Measurements from ENCODE around the gene SMAD2. TPM values are rescaled to one million over a fixed set of nuclear protein-coding genes. Genes with fewer than 3 reads are reported as not detected.

Gene SMAD2
- total RNA-seq, 1 donor from 2014 or later: 144 TPM

DNA sequence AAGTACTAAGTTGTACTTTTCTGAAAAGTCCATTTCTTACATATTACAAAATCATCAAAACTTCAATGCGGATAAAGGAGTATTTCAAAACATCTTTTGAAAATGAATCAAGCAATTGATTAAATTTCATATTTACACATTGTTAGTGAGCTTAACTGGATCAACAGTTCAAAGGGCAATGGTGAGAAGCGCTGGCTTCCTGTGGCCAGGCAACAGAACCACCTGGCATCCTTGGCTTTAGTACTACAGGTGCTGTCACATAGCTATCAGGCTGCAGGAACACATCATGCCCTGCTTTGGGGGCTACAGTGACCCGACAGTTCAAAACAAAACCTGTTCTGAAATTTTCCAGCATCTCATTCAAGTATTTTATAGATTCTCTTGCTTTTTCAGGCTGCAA is 59.2 kb downstream of the SMAD2 start:
- H3K4me1 Mint-ChIP-seq (ENCODE audit: low read depth, unreplicated experiment): peaks cover 20% of the 10 kb centered on the region
- H3K4me3 ChIP-seq (ENCODE audit: insufficient read depth, low read depth, low read length): no peak overlapping the region
- no peaks in the 10 kb centered on the region for H3K27me3 Mint-ChIP-seq (ENCODE audit: low read depth, unreplicated experiment)
- H2AFZ ChIP-seq (ENCODE audit: low read depth, low read length): no peak overlapping the region
- no peak overlapping the region for H3K27ac Mint-ChIP-seq (ENCODE audit: unreplicated experiment)
- peaks cover 9% of the 10 kb centered on the region for H3K36me3 ChIP-seq (ENCODE audit: insufficient read depth, low read length)
- H3K4me2 ChIP-seq (ENCODE audit: low read length): no peak overlapping the region
- TF ChIP-seq EZH2 (IDR thresholded peaks at IDR 0.05; ENCODE audit: insufficient read depth, low read length): no peak
- TF ChIP-seq, protein P1, sequence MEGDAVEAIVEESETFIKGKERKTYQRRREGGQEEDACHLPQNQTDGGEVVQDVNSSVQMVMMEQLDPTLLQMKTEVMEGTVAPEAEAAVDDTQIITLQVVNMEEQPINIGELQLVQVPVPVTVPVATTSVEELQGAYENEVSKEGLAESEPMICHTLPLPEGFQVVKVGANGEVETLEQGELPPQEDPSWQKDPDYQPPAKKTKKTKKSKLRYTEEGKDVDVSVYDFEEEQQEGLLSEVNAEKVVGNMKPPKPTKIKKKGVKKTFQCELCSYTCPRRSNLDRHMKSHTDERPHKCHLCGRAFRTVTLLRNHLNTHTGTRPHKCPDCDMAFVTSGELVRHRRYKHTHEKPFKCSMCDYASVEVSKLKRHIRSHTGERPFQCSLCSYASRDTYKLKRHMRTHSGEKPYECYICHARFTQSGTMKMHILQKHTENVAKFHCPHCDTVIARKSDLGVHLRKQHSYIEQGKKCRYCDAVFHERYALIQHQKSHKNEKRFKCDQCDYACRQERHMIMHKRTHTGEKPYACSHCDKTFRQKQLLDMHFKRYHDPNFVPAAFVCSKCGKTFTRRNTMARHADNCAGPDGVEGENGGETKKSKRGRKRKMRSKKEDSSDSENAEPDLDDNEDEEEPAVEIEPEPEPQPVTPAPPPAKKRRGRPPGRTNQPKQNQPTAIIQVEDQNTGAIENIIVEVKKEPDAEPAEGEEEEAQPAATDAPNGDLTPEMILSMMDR (IDR thresholded peaks at IDR 0.05; ENCODE audit: insufficient read depth, low read depth, low read length): no peak
- H3K27ac ChIP-seq (ENCODE audit: low read depth, low read length): no peak overlapping the region
- no peak overlapping the region for H3K4me3 Mint-ChIP-seq (ENCODE audit: unreplicated experiment)
- DNase-seq (ENCODE audit: low read depth): no peak
- H3K4me1 ChIP-seq (ENCODE audit: insufficient read depth, low read length): no peaks in the 10 kb centered on the region
- H3K9me3 Mint-ChIP-seq (ENCODE audit: unreplicated experiment): no peaks in the 10 kb centered on the region
- H3K9ac ChIP-seq (ENCODE audit: low read length): no peak overlapping the region
- H3K27me3 ChIP-seq (ENCODE audit: insufficient read depth, low read length): no peaks in the 10 kb centered on the region
- peaks cover 50% of the 10 kb centered on the region for H3K79me2 ChIP-seq (ENCODE audit: insufficient read depth, low read length)
- H3K36me3 Mint-ChIP-seq (ENCODE audit: low read depth, unreplicated experiment): peaks cover 3% of the 10 kb centered on the region
- FAIRE-seq: no peak
- no peaks in the 10 kb centered on the region for H3K9me3 ChIP-seq (ENCODE audit: insufficient read depth, low read depth, low read length)
- peaks cover 41% of the 10 kb centered on the region for H4K20me1 ChIP-seq (ENCODE audit: insufficient read depth, low read length)

- peaks cover 20% of the 10 kb centered on the region for H3K4me1 Mint-ChIP-seq (ENCODE audit: low read depth, unreplicated experiment)
- H3K9me3 ChIP-seq (ENCODE audit: insufficient read depth, low read depth, low read length): no peaks in the 10 kb centered on the region
- H3K27ac Mint-ChIP-seq (ENCODE audit: unreplicated experiment): no peak overlapping the region
- no peaks in the 10 kb centered on the region for H3K9me3 Mint-ChIP-seq (ENCODE audit: unreplicated experiment)
- DNase-seq (ENCODE audit: low read depth) (no peak), FAIRE-seq (no peak)
- TF ChIP-seq, protein P1 (IDR thresholded peaks at IDR 0.05; ENCODE audit: insufficient read depth, low read depth, low read length): no peak
- no peak for TF ChIP-seq EZH2 (IDR thresholded peaks at IDR 0.05; ENCODE audit: insufficient read depth, low read length)
- H3K79me2 ChIP-seq (ENCODE audit: insufficient read depth, low read length): peaks cover 44% of the 10 kb centered on the region
- H4K20me1 ChIP-seq (ENCODE audit: insufficient read depth, low read length): peaks cover 41% of the 10 kb centered on the region
- no peak overlapping the region for H3K27ac ChIP-seq (ENCODE audit: low read depth, low read length)
- H3K9ac ChIP-seq (ENCODE audit: low read length): no peak overlapping the region
- no peaks in the 10 kb centered on the region for H3K4me1 ChIP-seq (ENCODE audit: insufficient read depth, low read length)
- H3K36me3 ChIP-seq (ENCODE audit: insufficient read depth, low read length): peaks cover 9% of the 10 kb centered on the region
- H3K27me3 ChIP-seq (ENCODE audit: insufficient read depth, low read length): no peaks in the 10 kb centered on the region
- H3K4me3 ChIP-seq (ENCODE audit: insufficient read depth, low read depth, low read length): no peak overlapping the region
- H3K4me2 ChIP-seq (ENCODE audit: low read length): no peak overlapping the region
- H3K4me3 Mint-ChIP-seq (ENCODE audit: unreplicated experiment): no peak overlapping the region
- H3K36me3 Mint-ChIP-seq (ENCODE audit: low read depth, unreplicated experiment): peaks cover 3% of the 10 kb centered on the region
- no peak overlapping the region for H2AFZ ChIP-seq (ENCODE audit: low read depth, low read length)
- H3K27me3 Mint-ChIP-seq (ENCODE audit: low read depth, unreplicated experiment): no peaks in the 10 kb centered on the region
Measured at GRCh38 chr18:47870605-47871004, 59.9 kb downstream of the SMAD2 start.

- Histone ChIP-seq H3K4me1 (ENCODE audit: insufficient read depth, low read length) (no peaks in the 10 kb centered on the region), H3K79me2 (ENCODE audit: insufficient read depth, low read length) (peaks cover 28% of the 10 kb centered on the region), H3K9me3 (ENCODE audit: insufficient read depth, low read depth, low read length) (no peaks in the 10 kb centered on the region), H4K20me1 (ENCODE audit: insufficient read depth, low read length) (peaks cover 26% of the 10 kb centered on the region), H3K27ac (ENCODE audit: low read depth, low read length) (no peak overlapping the region), H3K4me2 (ENCODE audit: low read length) (no peak overlapping the region), H3K9ac (ENCODE audit: low read length) (no peak overlapping the region), H2AFZ (ENCODE audit: low read depth, low read length) (no peak overlapping the region), H3K4me3 (ENCODE audit: insufficient read depth, low read depth, low read length) (no peak overlapping the region), H3K27me3 (ENCODE audit: insufficient read depth, low read length) (no peaks in the 10 kb centered on the region), H3K36me3 (ENCODE audit: insufficient read depth, low read length) (peaks cover 12% of the 10 kb centered on the region)
- H3K27me3 Mint-ChIP-seq (ENCODE audit: low read depth, unreplicated experiment): no peaks in the 10 kb centered on the region
- H3K36me3 Mint-ChIP-seq (ENCODE audit: low read depth, unreplicated experiment): peaks cover 6% of the 10 kb centered on the region
- TF ChIP-seq, protein P1 (IDR thresholded peaks at IDR 0.05; ENCODE audit: insufficient read depth, low read depth, low read length): no peak
- no peak for TF ChIP-seq EZH2 (IDR thresholded peaks at IDR 0.05; ENCODE audit: insufficient read depth, low read length)
- H3K9me3 Mint-ChIP-seq (ENCODE audit: unreplicated experiment): no peaks in the 10 kb centered on the region
- FAIRE-seq (no peak), DNase-seq (ENCODE audit: low read depth) (no peak)
- H3K4me1 Mint-ChIP-seq (ENCODE audit: low read depth, unreplicated experiment): peaks cover 10% of the 10 kb centered on the region
- no peak overlapping the region for H3K27ac Mint-ChIP-seq (ENCODE audit: unreplicated experiment)
- H3K4me3 Mint-ChIP-seq (ENCODE audit: unreplicated experiment): no peak overlapping the region
Measured at GRCh38 chr18:47868744-47869143, 61.7 kb downstream of the SMAD2 start.

Measured in astrocyte (in vitro differentiated cells and primary cell).